Chondrocyte (in vitro differentiated cells): Measurements from ENCODE around the gene TREML2. TPM values are rescaled to one million over a fixed set of nuclear protein-coding genes. Genes with fewer than 3 reads are reported as not detected.

Source experiments
- DNase-seq: peaks from one replicate; pipeline ENCODE4 v3.0.0; 2021; ENCODE audit warnings: mixed read lengths, low spot score
- H3K27ac Mint-ChIP-seq: one replicate; pipeline ENCODE4 v1.8.0; 2021; ENCODE audit warnings: mild to moderate bottlenecking, moderate library complexity, mixed read lengths; ENCODE audit not compliant: unreplicated experiment
- H3K27me3 Mint-ChIP-seq: 2 replicates; pipeline ENCODE4 v1.8.0; 2021; ENCODE audit warnings: low read depth, mixed read lengths
- H3K36me3 Mint-ChIP-seq: 2 replicates; pipeline ENCODE4 v1.8.0; 2021; ENCODE audit warnings: low read depth, mixed read lengths
- H3K4me1 Mint-ChIP-seq: 2 replicates; pipeline ENCODE4 v1.8.0; 2021; ENCODE audit warnings: low read depth, mild to moderate bottlenecking, mixed read lengths
- H3K4me3 Mint-ChIP-seq: one replicate; pipeline ENCODE4 v1.8.0; 2021; ENCODE audit warnings: mild to moderate bottlenecking, moderate library complexity, mixed read lengths; ENCODE audit not compliant: unreplicated experiment
- H3K9me3 Mint-ChIP-seq: 2 replicates; pipeline ENCODE4 v1.8.0; 2021; ENCODE audit warnings: low read depth, mixed read lengths
- total RNA-seq: library from RNA; stranded (reverse); gene quantifications from 3 replicates; pipeline ENCODE4 v1.2.1, GENCODE V29; 2021
- TF ChIP-seq, protein P1 (sequence below): fragments of 200-600 bp; sonication (generic); IDR thresholded peaks from 2 replicates; pipeline ENCODE4 v1.5.0; 2021; ENCODE audit warnings: antibody characterized with exemption, mild to moderate bottlenecking, moderate library complexity

The TREML2 gene
- total RNA-seq, 1 donor from 2014 or later = not detected

DNA sequence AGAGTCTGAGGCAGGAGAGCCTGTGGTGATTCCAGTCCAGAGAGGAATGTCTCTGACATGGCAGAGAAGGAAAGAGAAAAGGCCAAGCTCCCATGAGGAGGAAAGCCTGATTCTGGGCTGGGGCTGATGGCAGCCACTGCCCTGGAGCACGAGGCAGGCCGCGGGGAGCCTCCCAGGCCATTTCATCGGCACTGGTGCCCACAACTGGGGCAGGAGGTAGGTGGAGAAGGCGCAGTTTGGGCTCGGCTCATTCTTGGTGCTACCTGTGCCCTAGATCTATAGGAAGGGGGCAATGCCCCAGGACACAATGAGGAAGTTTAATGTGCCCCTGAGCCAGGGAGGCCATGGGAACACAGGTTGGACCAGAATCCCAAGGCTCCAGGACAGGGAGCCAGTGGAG is 44.2 kb downstream of the TREML2 start:
- H3K4me3 Mint-ChIP-seq = no peak overlapping the region
- no peaks in the 10 kb centered on the region for H3K9me3 Mint-ChIP-seq
- peaks cover 12% of the 10 kb centered on the region for H3K27me3 Mint-ChIP-seq
- TF ChIP-seq, protein P1, sequence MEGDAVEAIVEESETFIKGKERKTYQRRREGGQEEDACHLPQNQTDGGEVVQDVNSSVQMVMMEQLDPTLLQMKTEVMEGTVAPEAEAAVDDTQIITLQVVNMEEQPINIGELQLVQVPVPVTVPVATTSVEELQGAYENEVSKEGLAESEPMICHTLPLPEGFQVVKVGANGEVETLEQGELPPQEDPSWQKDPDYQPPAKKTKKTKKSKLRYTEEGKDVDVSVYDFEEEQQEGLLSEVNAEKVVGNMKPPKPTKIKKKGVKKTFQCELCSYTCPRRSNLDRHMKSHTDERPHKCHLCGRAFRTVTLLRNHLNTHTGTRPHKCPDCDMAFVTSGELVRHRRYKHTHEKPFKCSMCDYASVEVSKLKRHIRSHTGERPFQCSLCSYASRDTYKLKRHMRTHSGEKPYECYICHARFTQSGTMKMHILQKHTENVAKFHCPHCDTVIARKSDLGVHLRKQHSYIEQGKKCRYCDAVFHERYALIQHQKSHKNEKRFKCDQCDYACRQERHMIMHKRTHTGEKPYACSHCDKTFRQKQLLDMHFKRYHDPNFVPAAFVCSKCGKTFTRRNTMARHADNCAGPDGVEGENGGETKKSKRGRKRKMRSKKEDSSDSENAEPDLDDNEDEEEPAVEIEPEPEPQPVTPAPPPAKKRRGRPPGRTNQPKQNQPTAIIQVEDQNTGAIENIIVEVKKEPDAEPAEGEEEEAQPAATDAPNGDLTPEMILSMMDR = no peak
- no peak for DNase-seq
- H3K36me3 Mint-ChIP-seq = peaks cover 2% of the 10 kb centered on the region
- no peaks in the 10 kb centered on the region for H3K4me1 Mint-ChIP-seq
- no peak overlapping the region for H3K27ac Mint-ChIP-seq

DNA sequence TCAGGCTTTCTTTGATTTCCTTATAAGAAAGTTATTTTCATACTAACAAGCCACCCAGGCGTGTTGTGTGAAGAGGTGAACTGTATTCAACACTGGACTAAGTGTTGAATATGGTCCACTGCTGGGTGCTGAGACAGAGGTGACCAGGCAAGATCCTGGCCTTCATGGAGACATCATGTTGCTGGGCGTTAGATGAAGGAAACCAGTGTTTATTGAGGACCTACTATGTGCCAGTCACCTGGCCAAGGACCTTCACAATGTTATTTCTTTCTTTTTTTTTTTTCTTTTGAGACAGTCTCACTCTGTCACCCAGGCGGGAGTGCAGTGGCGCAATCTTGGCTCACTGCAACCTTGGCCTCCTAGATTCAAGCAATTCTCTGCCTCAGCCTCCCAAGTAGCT is 44.9 kb downstream of the TREML2 start:
- Mint-ChIP-seq H3K4me3 (no peak overlapping the region), H3K9me3 (no peaks in the 10 kb centered on the region), H3K27ac (no peak overlapping the region), H3K36me3 (peaks cover 2% of the 10 kb centered on the region), H3K27me3 (peaks cover 12% of the 10 kb centered on the region), H3K4me1 (no peaks in the 10 kb centered on the region)
- TF ChIP-seq, protein P1 = no peak
- no peak for DNase-seq

DNA sequence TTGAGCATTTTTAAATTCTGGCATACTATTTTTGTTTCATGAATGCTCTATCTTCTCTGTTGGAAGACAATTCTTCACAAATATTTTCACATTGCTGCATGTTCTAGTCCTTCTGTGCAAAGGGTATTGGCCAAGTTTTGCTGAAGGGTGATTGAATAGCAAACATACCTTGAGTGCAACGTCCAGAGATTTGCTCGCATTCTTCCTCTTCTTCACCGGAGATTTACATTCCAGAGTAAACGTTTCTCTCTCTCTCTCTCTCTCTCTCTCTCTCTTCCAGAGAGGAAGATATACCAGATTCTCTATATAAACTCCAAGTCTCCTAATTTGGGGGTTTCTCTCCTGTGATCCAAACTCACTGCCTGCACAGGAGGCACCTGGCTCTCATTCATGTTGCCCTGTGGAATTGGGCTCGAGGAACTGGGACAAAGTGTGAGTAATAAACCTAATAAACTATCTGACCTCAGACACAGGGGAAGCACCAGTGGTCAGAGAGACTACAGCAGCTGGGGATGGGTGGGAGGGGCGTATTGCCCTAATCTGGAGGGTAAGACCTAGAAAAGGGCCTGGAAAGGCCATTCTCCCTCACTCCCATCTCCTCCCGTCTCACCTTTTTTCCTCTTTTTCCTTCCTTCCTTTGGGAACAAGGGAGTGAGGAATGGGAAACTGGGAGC is 45.7 kb downstream of the TREML2 start:
- Mint-ChIP-seq H3K9me3 (no peaks in the 10 kb centered on the region), H3K4me3 (no peak overlapping the region), H3K4me1 (no peaks in the 10 kb centered on the region), H3K27ac (no peak overlapping the region), H3K27me3 (peaks cover 12% of the 10 kb centered on the region), H3K36me3 (peaks cover 2% of the 10 kb centered on the region)
- TF ChIP-seq, protein P1 = no peak
- no peak for DNase-seq

DNA sequence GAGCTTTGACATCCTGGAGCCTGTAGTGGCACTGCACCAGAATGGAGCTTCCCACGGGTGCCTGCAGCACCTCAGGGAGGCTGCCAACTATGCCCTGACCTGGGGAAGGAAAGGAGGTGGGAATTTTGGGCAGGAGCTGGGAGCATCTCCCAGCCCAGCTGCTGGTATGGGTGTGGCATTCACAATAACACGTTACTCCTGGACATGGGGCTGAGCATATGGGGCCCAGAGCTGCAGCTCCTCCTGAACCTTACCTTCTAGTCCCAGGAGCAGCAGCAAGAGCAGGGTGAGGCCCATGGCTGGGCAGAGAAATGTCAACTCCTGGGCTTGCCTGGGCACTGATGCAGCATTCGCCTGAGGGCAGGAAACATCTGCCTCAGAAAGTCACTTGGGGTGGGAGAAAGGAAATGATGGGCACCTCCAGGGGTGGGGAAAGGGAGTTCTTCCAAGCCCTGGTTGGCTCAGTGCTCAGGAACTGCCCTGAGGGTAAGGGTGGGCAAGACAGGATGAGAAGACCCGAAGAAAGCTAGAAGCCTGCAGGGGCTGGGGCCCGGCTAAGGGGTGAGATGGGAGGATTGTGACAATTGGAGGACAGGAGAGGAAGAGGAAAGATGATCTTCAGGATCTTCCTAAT is 46.8 kb downstream of the TREML2 start, which contains the start of gene TREML1:
TREML1 (minus strand) TSS at position 356 of the 634 bp plus-strand sequence; CDS start at position 297, 59 bp downstream.
- H3K9me3 Mint-ChIP-seq = no peaks in the 10 kb centered on the region

DNA sequence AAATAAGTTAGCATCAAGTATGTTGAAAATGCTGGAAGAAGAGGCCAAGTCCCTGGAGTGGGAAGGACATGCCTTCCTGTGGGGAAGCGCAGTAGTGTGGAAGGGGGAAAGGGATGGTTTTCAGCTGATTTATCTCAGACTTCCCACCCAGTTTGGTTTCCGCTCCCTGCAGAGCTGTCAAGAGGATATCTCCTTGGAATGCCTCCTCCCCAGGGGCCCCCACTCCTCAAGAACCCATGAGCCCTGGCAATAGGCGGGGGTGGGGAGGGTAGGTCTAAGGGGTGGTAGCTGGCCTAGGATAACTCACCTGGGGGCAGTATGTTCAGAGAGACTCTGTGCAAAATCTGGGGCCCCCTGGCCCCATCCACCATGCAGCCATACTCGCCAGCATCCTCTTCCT is 47.5 kb downstream of the TREML2 start:
- no peak for DNase-seq
- peaks cover 12% of the 10 kb centered on the region for H3K27me3 Mint-ChIP-seq
- TF ChIP-seq, protein P1 = no peak
- no peaks in the 10 kb centered on the region for H3K4me1 Mint-ChIP-seq
- H3K4me3 Mint-ChIP-seq = no peak overlapping the region
- H3K36me3 Mint-ChIP-seq = peaks cover 7% of the 10 kb centered on the region
- H3K9me3 Mint-ChIP-seq = no peaks in the 10 kb centered on the region
- no peak overlapping the region for H3K27ac Mint-ChIP-seq

More for the DNA sequence above, 46.8 kb downstream of the TREML2 start, which contains the start of gene TREML1:
- no peaks in the 10 kb centered on the region for H3K4me1 Mint-ChIP-seq
- no peak within 1 kb of the TSS for H3K27ac Mint-ChIP-seq
- peaks cover 2% of the 10 kb centered on the region for H3K36me3 Mint-ChIP-seq
- TF ChIP-seq, protein P1 = no peak
- no peak for DNase-seq
- peaks cover 12% of the 10 kb centered on the region for H3K27me3 Mint-ChIP-seq
- H3K4me3 Mint-ChIP-seq = no peak within 1 kb of the TSS
